Measurements from ENCODE around the gene COX6B1. TPM values are rescaled to one million over a fixed set of nuclear protein-coding genes. Genes with fewer than 3 reads are reported as not detected.
"Not testable (repeated sequence)": the region's sequence is repeated elsewhere in the genome, so short reads cannot be mapped to it uniquely, and the experiment has no call there.

The COX6B1 gene
- total RNA-seq, 2 experiments from 2014 or later, result 394 to 417 TPM

- not testable (repeated sequence) for H3K9me3 Mint-ChIP-seq (ENCODE audit: low read depth); ATAC-seq; H3K4me1 Mint-ChIP-seq; H3K4me3 Mint-ChIP-seq; H3K36me3 Mint-ChIP-seq; DNase-seq; H3K27ac Mint-ChIP-seq; H3K27me3 Mint-ChIP-seq
- CTCF ChIA-PET, result interaction anchor here (0.6 to 3.9 kb wide), 6 partner anchors 11 to 476 kb away, joined by 4 to 31 read pairs (median 8); no protein-coding TSS in a partner anchor
Measured at GRCh38 chr19:35691106-35691505, 43.0 kb downstream of the COX6B1 start.

- Mint-ChIP-seq H3K36me3 (no peaks in the 10 kb centered on the region), H3K9me3 (ENCODE audit: low read depth) (no peaks in the 10 kb centered on the region), H3K27me3 (peaks cover 4% of the 10 kb centered on the region), H3K27ac (no peak overlapping the region), H3K4me1 (peaks cover 12% of the 10 kb centered on the region), H3K4me3 (no peak overlapping the region)
- CTCF ChIA-PET, result interaction anchor here (0.6 to 12.3 kb wide), 11 partner anchors 10 to 239 kb away, joined by 3 to 254 read pairs (median 7); partner anchors contain the start of genes PSENEN and U2AF1L4
- DNase-seq (no peak), ATAC-seq (no peak)
Measured at GRCh38 chr19:35692010-35692409, 43.9 kb downstream of the COX6B1 start.

GRCh38 chr19:35693422-35693821, 45.3 kb downstream of the COX6B1 start:
- Mint-ChIP-seq H3K27ac (no peak overlapping the region), H3K4me3 (no peak overlapping the region), H3K9me3 (ENCODE audit: low read depth) (no peaks in the 10 kb centered on the region), H3K27me3 (peaks cover 4% of the 10 kb centered on the region), H3K4me1 (peaks cover 13% of the 10 kb centered on the region), H3K36me3 (no peaks in the 10 kb centered on the region)
- ATAC-seq (peak; percentile 8), DNase-seq (no peak)
- CTCF ChIA-PET, result interaction anchor here (0.7 to 12.3 kb wide), 12 partner anchors 9 to 238 kb away, joined by 3 to 254 read pairs (median 6); partner anchors contain the start of genes LIN37, PSENEN and U2AF1L4

- H3K27me3 Mint-ChIP-seq, result peaks cover 4% of the 10 kb centered on the region
Measured at GRCh38 chr19:35693835-35694599, 45.9 kb downstream of the COX6B1 start.

GRCh38 chr19:35695895-35696422, 47.8 kb downstream of the COX6B1 start:
- Mint-ChIP-seq H3K4me1 (peaks cover 17% of the 10 kb centered on the region), H3K4me3 (no peak overlapping the region), H3K27ac (no peak overlapping the region), H3K9me3 (ENCODE audit: low read depth) (no peaks in the 10 kb centered on the region), H3K27me3 (no peaks in the 10 kb centered on the region), H3K36me3 (no peaks in the 10 kb centered on the region)
- DNase-seq (no peak), ATAC-seq (no peak)
- CTCF ChIA-PET, result interaction anchor here (2.0 to 12.3 kb wide), 2 partner anchors 10 to 17 kb away, joined by 9 to 254 read pairs; partner anchors contain the start of gene ZBTB32

More at GRCh38 chr19:35693835-35694599, 45.9 kb downstream of the COX6B1 start:
- ATAC-seq (peak; percentile 100), DNase-seq (peak; percentile 96)
- Mint-ChIP-seq H3K27ac (peak overlapping the region; percentile 61), H3K4me1 (peaks cover 13% of the 10 kb centered on the region), H3K4me3 (no peak overlapping the region), H3K9me3 (ENCODE audit: low read depth) (no peaks in the 10 kb centered on the region), H3K36me3 (no peaks in the 10 kb centered on the region)
- CTCF ChIA-PET, result interaction anchor here (0.6 to 12.3 kb wide), 22 partner anchors 9 to 1742 kb away, joined by 3 to 254 read pairs (median 4); partner anchors contain the start of genes KMT2B, PSENEN, U2AF1L4 and ZBTB32

- Mint-ChIP-seq H3K4me3 (no peak overlapping the region), H3K9me3 (ENCODE audit: low read depth) (no peaks in the 10 kb centered on the region), H3K36me3 (no peaks in the 10 kb centered on the region), H3K27ac (no peak overlapping the region), H3K27me3 (no peaks in the 10 kb centered on the region), H3K4me1 (peaks cover 17% of the 10 kb centered on the region)
- DNase-seq (no peak), ATAC-seq (no peak)
- CTCF ChIA-PET, result interaction anchor here (1.1 to 12.3 kb wide), 3 partner anchors 17 to 207 kb away, joined by 3 to 254 read pairs (median 12); no protein-coding TSS in a partner anchor
Measured at GRCh38 chr19:35696835-35697234, 48.7 kb downstream of the COX6B1 start.

GRCh38 chr19:35702223-35703012, 54.3 kb downstream of the COX6B1 start:
- H3K4me1 Mint-ChIP-seq, result peaks cover 13% of the 10 kb centered on the region
- no peaks in the 10 kb centered on the region for H3K9me3 Mint-ChIP-seq (ENCODE audit: low read depth)
- DNase-seq (peak; percentile 98), ATAC-seq (peak; percentile 100)
- H3K4me3 Mint-ChIP-seq, result peak overlapping the region; percentile 97
- H3K27ac Mint-ChIP-seq, result peak overlapping the region; percentile 98
- CTCF ChIA-PET, result interaction anchor here (0.8 to 12.3 kb wide), 9 partner anchors 8 to 229 kb away, joined by 3 to 254 read pairs (median 7); partner anchors contain the start of genes IGFLR1 and LIN37
- H3K36me3 Mint-ChIP-seq, result peaks cover 1% of the 10 kb centered on the region
- H3K27me3 Mint-ChIP-seq, result no peaks in the 10 kb centered on the region

- peaks cover 16% of the 10 kb centered on the region for H3K4me1 Mint-ChIP-seq
- H3K27ac Mint-ChIP-seq, result no peak overlapping the region
- no peaks in the 10 kb centered on the region for H3K27me3 Mint-ChIP-seq
- no peaks in the 10 kb centered on the region for H3K9me3 Mint-ChIP-seq (ENCODE audit: low read depth)
- CTCF ChIA-PET, result interaction anchor here (1.0 to 12.3 kb wide), 6 partner anchors 9 to 228 kb away, joined by 5 to 254 read pairs (median 10); partner anchors contain the start of gene LIN37
- no peak overlapping the region for H3K4me3 Mint-ChIP-seq
- ATAC-seq, result no peak
- H3K36me3 Mint-ChIP-seq, result peaks cover 1% of the 10 kb centered on the region
- DNase-seq, result no peak
Measured at GRCh38 chr19:35703343-35703742, 55.2 kb downstream of the COX6B1 start.

- no peaks in the 10 kb centered on the region for H3K9me3 Mint-ChIP-seq (ENCODE audit: low read depth)
- H3K4me1 Mint-ChIP-seq, result peaks cover 21% of the 10 kb centered on the region
- CTCF ChIA-PET, result interaction anchor here (2.5 to 12.3 kb wide), 3 partner anchors 9 to 44 kb away, joined by 9 to 254 read pairs (median 9); partner anchors contain the start of gene LIN37
- DNase-seq (no peak), ATAC-seq (no peak)
- H3K4me3 Mint-ChIP-seq, result no peak within 1 kb of the TSS
- H3K27ac Mint-ChIP-seq, result no peak within 1 kb of the TSS
- no peaks in the 10 kb centered on the region for H3K27me3 Mint-ChIP-seq
- H3K36me3 Mint-ChIP-seq, result peaks cover 1% of the 10 kb centered on the region
Measured at GRCh38 chr19:35704218-35704617, 56.1 kb downstream of the COX6B1 start, which contains the start of gene ZBTB32. ZBTB32 (plus strand) TSS chr19:35704558; CDS start chr19:35714627, 10,069 bp downstream.

Other genes with a start within 250 kb of the COX6B1 start
- not detected for gene FFAR2, start 200.1 kb upstream of the COX6B1 start, total RNA-seq
- gene KRTDAP, start 157.9 kb upstream of the COX6B1 start, total RNA-seq, result not detected
- not detected for gene DMKN, start 134.7 kb upstream of the COX6B1 start, total RNA-seq
- gene SBSN, start 120.0 kb upstream of the COX6B1 start, total RNA-seq, result not detected
- gene GAPDHS, start 114.9 kb upstream of the COX6B1 start, total RNA-seq, result not detected
- gene TMEM147, start 102.7 kb upstream of the COX6B1 start, total RNA-seq, result 10 to 100 TPM; 43.6 to 65.3 TPM
- not detected for gene ATP4A, start 84.7 kb upstream of the COX6B1 start, total RNA-seq
- not detected for gene PMIS2, start 62.1 kb upstream of the COX6B1 start, total RNA-seq
- gene HAUS5, start 35.6 kb upstream of the COX6B1 start, total RNA-seq, result 10 to 100 TPM; 49.0 to 59.2 TPM
- 100 to 1,000 TPM; 110 to 117 TPM for gene RBM42, start 19.3 kb upstream of the COX6B1 start, total RNA-seq
- gene ETV2, start 6.6 kb upstream of the COX6B1 start, total RNA-seq, result 1 to 10 TPM; 1.2 to 1.9 TPM
- under 1 TPM in 1 of 2 experiments, not detected in 1; 0.30 TPM for gene UPK1A, start 18.2 kb downstream of the COX6B1 start, total RNA-seq
- 100 to 1,000 TPM; 133 to 185 TPM for gene ZBTB32, start 56.2 kb downstream of the COX6B1 start, total RNA-seq
- 10 to 100 TPM; 70.2 to 79.8 TPM for gene KMT2B, start 69.7 kb downstream of the COX6B1 start, total RNA-seq
- 100 to 1,000 TPM in 1 of 2 experiments, 10 to 100 TPM in 1; 51.7 to 117 TPM for gene IGFLR1, start 94.1 kb downstream of the COX6B1 start, total RNA-seq
- 10 to 100 TPM; 25.1 to 35.6 TPM for gene U2AF1L4, start 97.1 kb downstream of the COX6B1 start, total RNA-seq
- gene PSENEN, start 97.3 kb downstream of the COX6B1 start, total RNA-seq, result 10 to 100 TPM; 39.1 to 49.0 TPM
- gene LIN37, start 100.3 kb downstream of the COX6B1 start, total RNA-seq, result 1 to 10 TPM; 8.9 to 9.2 TPM
- gene HSPB6, start 108.7 kb downstream of the COX6B1 start, total RNA-seq, result not detected
- 10 to 100 TPM; 46.5 to 57.8 TPM for gene PROSER3, start 109.9 kb downstream of the COX6B1 start, total RNA-seq
- 100 to 1,000 TPM in 1 of 2 experiments, 10 to 100 TPM in 1; 40.0 to 101 TPM for gene ARHGAP33, start 127.2 kb downstream of the COX6B1 start, total RNA-seq
- gene PRODH2, start 164.5 kb downstream of the COX6B1 start, total RNA-seq, result not detected
- gene NPHS1, start 204.2 kb downstream of the COX6B1 start, total RNA-seq, result not detected
- 1 to 10 TPM; 1.1 to 1.4 TPM for gene KIRREL2, start 208.6 kb downstream of the COX6B1 start, total RNA-seq
- gene APLP1, start 220.3 kb downstream of the COX6B1 start, total RNA-seq, result 1 to 10 TPM; 1.5 to 2.0 TPM

Data from activated CD8-positive, alpha-beta memory T cell treated with anti-CD3 and anti-CD28 coated beads, Interleukin-2, amount 10 ng/mL, durations not matched to agents 7 days and 5 days (primary cell).